Fibroblast of the aortic adventitia (primary cell): ENCODE measurements around the gene HIF3A. TPM values are rescaled to one million over a fixed set of nuclear protein-coding genes. Genes with fewer than 3 reads are reported as not detected.

ENCODE experiments used
- DNase-seq: peaks from one replicate; pipeline ENCODE4 v3.0.0-alpha.2; 2010; ENCODE audit warnings: low read depth
- H3K4me3 ChIP-seq: 2 replicates; pipeline ENCODE4 v1.5.1; 2011; ENCODE audit warnings: low read depth, mild to moderate bottlenecking, control low read depth, low read length, moderate library complexity
- small RNA-seq: library from RNA; depleted of rRNA; stranded (forward); fragments of <200 nt; gene quantifications from one replicate; pipeline ENCODE3, GENCODE V24; 2012
- total RNA-seq: library from RNA; depleted of rRNA; stranded (reverse); fragments of >200 nt; gene quantifications from 2 replicates; pipeline ENCODE4 v1.2.3, GENCODE V29; 2012; ENCODE audit warnings: low replicate concordance
- TF ChIP-seq, protein P1 (sequence below): IDR thresholded peaks from 2 replicates; pipeline ENCODE4 v1.5.1; 2011; ENCODE audit warnings: mild to moderate bottlenecking, low read length, control low read depth, inconsistent platforms; ENCODE audit not compliant: insufficient read depth

HIF3A gene
- total RNA-seq, 1 donor: 0.99 TPM

DNA sequence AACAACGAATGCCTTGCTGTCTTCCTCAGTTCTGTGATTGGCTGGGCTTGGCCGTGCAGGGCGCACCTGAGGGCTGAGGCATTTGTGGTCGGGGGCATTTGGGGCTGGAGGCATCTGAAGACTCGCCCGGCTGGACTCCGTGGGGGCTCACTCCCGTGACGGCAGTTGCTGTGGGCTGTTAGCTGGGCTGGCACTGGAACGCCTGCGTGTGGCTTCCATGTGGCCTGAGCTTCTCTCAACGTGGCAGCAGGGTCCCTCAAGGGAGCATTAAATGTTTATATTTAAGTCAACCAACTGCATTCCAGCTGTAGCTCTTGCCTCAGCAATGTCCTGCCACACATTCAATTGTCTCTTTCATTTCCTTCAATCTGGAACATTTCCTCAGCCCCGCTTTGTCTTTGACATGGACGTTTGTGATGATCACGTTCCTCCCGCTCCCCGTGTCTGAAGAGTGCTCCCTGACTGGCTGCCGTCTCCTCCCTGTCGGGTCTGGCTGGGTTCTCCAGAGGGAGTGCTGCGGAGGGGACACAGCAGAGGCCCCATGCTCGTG, 95.5 kb downstream of the HIF3A start:
- DNase-seq: peak; percentile 67
- no peak overlapping the region for H3K4me3 ChIP-seq
- TF ChIP-seq, protein P1, sequence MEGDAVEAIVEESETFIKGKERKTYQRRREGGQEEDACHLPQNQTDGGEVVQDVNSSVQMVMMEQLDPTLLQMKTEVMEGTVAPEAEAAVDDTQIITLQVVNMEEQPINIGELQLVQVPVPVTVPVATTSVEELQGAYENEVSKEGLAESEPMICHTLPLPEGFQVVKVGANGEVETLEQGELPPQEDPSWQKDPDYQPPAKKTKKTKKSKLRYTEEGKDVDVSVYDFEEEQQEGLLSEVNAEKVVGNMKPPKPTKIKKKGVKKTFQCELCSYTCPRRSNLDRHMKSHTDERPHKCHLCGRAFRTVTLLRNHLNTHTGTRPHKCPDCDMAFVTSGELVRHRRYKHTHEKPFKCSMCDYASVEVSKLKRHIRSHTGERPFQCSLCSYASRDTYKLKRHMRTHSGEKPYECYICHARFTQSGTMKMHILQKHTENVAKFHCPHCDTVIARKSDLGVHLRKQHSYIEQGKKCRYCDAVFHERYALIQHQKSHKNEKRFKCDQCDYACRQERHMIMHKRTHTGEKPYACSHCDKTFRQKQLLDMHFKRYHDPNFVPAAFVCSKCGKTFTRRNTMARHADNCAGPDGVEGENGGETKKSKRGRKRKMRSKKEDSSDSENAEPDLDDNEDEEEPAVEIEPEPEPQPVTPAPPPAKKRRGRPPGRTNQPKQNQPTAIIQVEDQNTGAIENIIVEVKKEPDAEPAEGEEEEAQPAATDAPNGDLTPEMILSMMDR: no peak

DNA sequence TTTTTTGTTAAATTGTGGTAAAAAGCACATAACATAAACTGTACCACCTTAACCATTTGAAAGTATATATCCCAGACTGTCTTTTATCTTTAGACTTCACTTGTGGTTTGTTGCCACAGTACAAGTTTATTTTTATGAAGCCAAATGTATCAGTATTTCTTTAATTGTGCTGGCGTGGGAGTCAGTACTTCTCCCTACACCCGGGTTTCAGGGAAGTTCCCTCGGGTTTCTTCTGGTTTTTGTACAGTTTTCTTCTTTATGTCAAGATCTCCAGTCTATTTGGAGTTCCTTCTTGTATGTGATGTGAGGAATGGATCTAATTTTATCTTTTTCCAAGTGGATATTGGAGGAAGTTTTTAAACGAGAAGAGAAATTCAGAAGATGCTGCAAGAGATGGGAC, 96.0 kb downstream of the HIF3A start:
- TF ChIP-seq, protein P1: no peak
- peak; percentile 49 for DNase-seq
- H3K4me3 ChIP-seq: no peak overlapping the region

Small RNA genes within 50 kb of the gene (small RNA-seq; reads per million reads assigned to genes)
- gene RNU6-924P: not detected

Other genes starting within 250 kb of the HIF3A start
- not detected in 2 replicates for gene IGFL3, start 172.4 kb upstream of the HIF3A start, total RNA-seq
- gene IGFL2, start 148.8 kb upstream of the HIF3A start, total RNA-seq: 0.09 TPM in 1 of 2 replicates, not detected in the other
- gene IGFL1, start 67.3 kb upstream of the HIF3A start, total RNA-seq: not detected in 2 replicates
- gene PPP5C, start 50.0 kb downstream of the HIF3A start, total RNA-seq: 14.9 and 52.4 TPM in 2 replicates
- gene CCDC8, start 116.5 kb downstream of the HIF3A start, total RNA-seq: 8.5 and 26.9 TPM in 2 replicates
- gene PNMA8C, start 131.9 kb downstream of the HIF3A start, total RNA-seq: not detected in 2 replicates
- gene PNMA8A, start 174.5 kb downstream of the HIF3A start, total RNA-seq: 2.1 and 2.3 TPM in 2 replicates
- gene PNMA8B, start 198.8 kb downstream of the HIF3A start, total RNA-seq: 1.6 and 6.3 TPM in 2 replicates